Cardiac muscle cell (in vitro differentiated cells and primary cell): Measurements from ENCODE around the gene CUTC. TPM values are rescaled to one million over a fixed set of nuclear protein-coding genes. Genes with fewer than 3 reads are reported as not detected.
"Not testable (repeated sequence)": the region's sequence is repeated elsewhere in the genome, so short reads cannot be mapped to it uniquely, and the experiment has no call there.

Experiments used
- DNase-seq, 2 donors: peaks; one replicate each; pipeline versions ENCODE4 v3.0.0 to v3.0.0-alpha.2; 2010 to 2017; ENCODE audit warnings: low read depth in 1 of 2, low spot score in 1 of 2
- H3K27ac ChIP-seq: fragments of 200-600 bp; sonication (generic); 2 replicates; pipeline ENCODE4 v1.5.1; 2016
- H3K27me3 ChIP-seq: fragments of 200-600 bp; sonication (generic); 2 replicates; pipeline ENCODE4 v1.6.0; 2016; ENCODE audit warnings: control low read depth
- H3K36me3 ChIP-seq: fragments of 200-600 bp; sonication (generic); 2 replicates; pipeline ENCODE4 v1.5.1; 2016; ENCODE audit warnings: control low read depth
- H3K4me1 ChIP-seq: fragments of 200-600 bp; sonication (generic); 2 replicates; pipeline ENCODE4 v1.8.1; 2017; ENCODE audit warnings: low read depth, mild to moderate bottlenecking, mixed run types
- H3K4me3 ChIP-seq: fragments of 200-600 bp; sonication (generic); 2 replicates; pipeline ENCODE4 v1.5.1; 2016; ENCODE audit warnings: mild to moderate bottlenecking
- H3K9me3 ChIP-seq: fragments of 200-600 bp; sonication (generic); 2 replicates; pipeline ENCODE4 v1.5.1; 2017; ENCODE audit warnings: low read depth, mild to moderate bottlenecking, control low read depth
- CTCF ChIP-seq: IDR thresholded peaks from 2 replicates; pipeline ENCODE4 v1.5.1; 2012; ENCODE audit warnings: low read depth, mild to moderate bottlenecking, low read length
- polyA plus RNA-seq: library from polyadenylated mRNA; unstranded; fragments of >200 nt; fragmentation: Nextera tagmentation; extraction: Ambion mirVana; gene quantifications from 2 replicates; pipeline ENCODE4 v1.2.1, GENCODE V29; 2016
- total RNA-seq: library from RNA; depleted of rRNA; stranded (reverse); fragments of >200 nt; gene quantifications from 2 replicates; pipeline ENCODE4 v1.2.3, GENCODE V29; 2016

The CUTC gene
- total and polyA plus RNA-seq, 2 experiments from 2014 or later = 33.7 to 52.0 TPM

DNA sequence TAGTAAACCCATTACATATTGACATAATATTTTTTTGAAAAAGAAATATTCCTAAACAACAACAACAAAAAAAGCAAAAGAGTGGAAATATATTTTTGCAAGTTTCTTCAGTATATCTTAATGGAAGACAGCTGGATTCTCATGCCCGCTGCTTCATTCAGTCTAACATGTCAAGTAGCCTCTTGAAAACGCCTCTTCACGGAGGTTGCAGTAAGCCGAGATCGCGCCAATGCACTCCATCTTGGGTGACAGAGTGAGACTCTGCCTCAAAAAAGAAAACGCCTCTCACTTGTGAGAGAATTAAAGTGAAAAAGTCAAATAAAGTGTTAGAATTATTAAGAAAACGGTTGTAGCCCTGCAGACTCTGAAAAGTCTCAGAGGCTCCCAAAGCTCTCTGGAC, 1.3 kb downstream of the CUTC start:
- H3K27ac ChIP-seq = no peak overlapping the region
- H3K36me3 ChIP-seq = peaks cover 19% of the 10 kb centered on the region
- peak overlapping the region; percentile 49 for H3K4me3 ChIP-seq
- H3K27me3 ChIP-seq = no peaks in the 10 kb centered on the region
- no peak for TF ChIP-seq CTCF
- H3K4me1 ChIP-seq = peaks cover 15% of the 10 kb centered on the region
- DNase-seq = peak in 1 of 2 donors; percentile 3
- no peaks in the 10 kb centered on the region for H3K9me3 ChIP-seq

GRCh38 chr10:99734111-99734510, 2.1 kb downstream of the CUTC start:
- DNase-seq, H3K27me3 ChIP-seq, H3K9me3 ChIP-seq, H3K4me3 ChIP-seq, H3K27ac ChIP-seq: not testable (repeated sequence)
- peaks cover 15% of the 10 kb centered on the region for H3K4me1 ChIP-seq
- H3K36me3 ChIP-seq = peaks cover 26% of the 10 kb centered on the region

DNA sequence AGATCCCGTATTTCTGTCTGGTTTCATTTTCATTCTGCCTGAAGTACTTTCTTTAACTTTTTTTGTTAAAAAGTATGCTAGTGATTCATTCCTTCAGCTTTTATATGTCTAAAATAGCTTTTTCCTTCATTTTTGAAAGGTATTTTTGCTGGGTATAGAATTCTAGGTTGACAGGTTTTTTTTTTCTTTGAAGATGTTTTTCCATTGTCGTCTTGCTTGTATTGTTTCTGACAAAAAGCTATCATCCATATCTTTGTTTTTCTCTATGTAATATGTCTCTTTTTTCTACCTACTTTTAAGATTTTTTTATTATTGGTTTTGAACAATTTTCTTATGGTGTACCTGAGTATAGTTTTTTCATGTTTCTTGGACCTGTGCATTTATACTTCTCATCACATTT, 8.2 kb downstream of the CUTC start:
- Histone ChIP-seq H3K36me3 (peaks cover 68% of the 10 kb centered on the region), H3K4me1 (no peaks in the 10 kb centered on the region), H3K9me3 (peaks cover 2% of the 10 kb centered on the region), H3K27ac (no peak overlapping the region), H3K4me3 (no peak overlapping the region), H3K27me3 (no peaks in the 10 kb centered on the region)
- no peak for DNase-seq
- TF ChIP-seq CTCF = no peak

DNA sequence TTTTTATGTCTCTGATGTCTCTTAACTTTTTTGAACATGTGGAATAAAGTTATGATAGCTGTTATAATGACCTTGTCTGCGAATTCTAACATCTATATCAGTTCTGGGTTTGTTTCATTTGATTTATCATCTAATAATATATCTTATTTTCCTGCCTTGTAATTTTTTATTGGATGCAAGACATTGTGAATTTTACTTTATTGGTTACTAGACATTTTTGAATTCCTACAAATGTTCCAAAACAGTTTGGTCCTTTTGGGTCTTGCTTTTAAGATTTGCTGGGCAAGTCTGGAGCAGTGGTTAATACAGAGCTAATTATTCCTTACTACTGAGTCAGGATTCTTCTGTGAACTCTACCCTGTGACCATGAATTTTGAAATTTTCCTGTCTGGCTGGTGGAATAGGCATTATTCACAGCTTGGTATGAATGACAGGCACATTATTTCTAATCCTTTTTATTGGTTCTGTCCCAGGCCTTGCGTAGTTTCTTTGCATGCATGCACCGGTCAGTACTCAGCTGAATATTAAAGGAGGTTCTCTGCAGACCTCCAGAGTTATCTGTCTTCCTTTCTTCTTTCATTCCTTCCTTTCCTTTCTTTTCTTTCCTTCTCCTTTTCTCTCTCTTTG, 9.0 kb downstream of the CUTC start:
- Histone ChIP-seq H3K27ac (no peak overlapping the region), H3K27me3 (no peaks in the 10 kb centered on the region), H3K4me1 (no peaks in the 10 kb centered on the region), H3K36me3 (peaks cover 71% of the 10 kb centered on the region), H3K9me3 (peaks cover 2% of the 10 kb centered on the region), H3K4me3 (no peak overlapping the region)
- TF ChIP-seq CTCF = no peak
- DNase-seq = no peak

GRCh38 chr10:99742254-99742653, 10.2 kb downstream of the CUTC start:
- Histone ChIP-seq H3K4me1 (no peaks in the 10 kb centered on the region), H3K4me3 (no peak overlapping the region), H3K27ac (no peak overlapping the region), H3K9me3 (peaks cover 2% of the 10 kb centered on the region), H3K36me3 (peaks cover 65% of the 10 kb centered on the region), H3K27me3 (no peaks in the 10 kb centered on the region)
- TF ChIP-seq CTCF = no peak
- no peak for DNase-seq

GRCh38 chr10:99742701-99743100, 10.7 kb downstream of the CUTC start:
- H3K27ac ChIP-seq = no peak overlapping the region
- H3K9me3 ChIP-seq = peaks cover 2% of the 10 kb centered on the region
- H3K27me3 ChIP-seq = no peaks in the 10 kb centered on the region
- no peaks in the 10 kb centered on the region for H3K4me1 ChIP-seq
- no peak overlapping the region for H3K4me3 ChIP-seq
- peaks cover 64% of the 10 kb centered on the region for H3K36me3 ChIP-seq
- DNase-seq = no peak
- no peak for TF ChIP-seq CTCF
